Heart left ventricle (tissue), 16 donors: ENCODE measurements around the gene BBX. TPM values are rescaled to one million over a fixed set of nuclear protein-coding genes. Genes with fewer than 3 reads are reported as not detected.
A peak's percentile ranks its signal among the peaks of the same experiment; 100 is the strongest.

Experiments
- ATAC-seq, 4 donors: fragments of 200-7000 bp; cut with Tn5 transposase; one replicate each; pipeline ENCODE4 v1.9.1; 2020 to 2022; ENCODE audit warnings: moderate library complexity in 4 of 4, mild to moderate bottlenecking in 3 of 4, moderate number of reproducible peaks in 1 of 4
- DNase-seq, 5 donors: peaks; one replicate each; pipeline ENCODE4 v3.0.0-alpha.2; 2020
- H3K27ac ChIP-seq, 12 donors: fragments of 200-600 bp; sonication (generic) in 4 of 12; one replicate each; pipeline versions ENCODE4 v1.5.0 to v1.8.0; 2016 to 2022; ENCODE audit warnings: mild to moderate bottlenecking in 2 of 12
- H3K27me3 ChIP-seq, 9 donors: fragments of 200-600 bp; sonication (generic) in 2 of 9; one replicate each; pipeline versions ENCODE4 v1.5.1 to v1.8.0; 2016 to 2022; ENCODE audit warnings: mild to moderate bottlenecking in 3 of 9
- H3K36me3 ChIP-seq, 9 donors: fragments of 200-600 bp; sonication (generic) in 2 of 9; one replicate each; pipeline versions ENCODE4 v1.5.0 to v1.8.0; 2018 to 2022; ENCODE audit warnings: mild to moderate bottlenecking in 2 of 9
- H3K4me1 ChIP-seq, 12 donors: fragments of 200-600 bp; sonication (generic) in 4 of 12; one replicate each; pipeline versions ENCODE4 v1.5.0 to v1.8.0; 2016 to 2022; ENCODE audit warnings: mild to moderate bottlenecking in 3 of 12
- H3K4me3 ChIP-seq, 12 donors: fragments of 200-600 bp; sonication (generic) in 4 of 12; one replicate each; pipeline versions ENCODE4 v1.5.0 to v1.8.0; 2017 to 2022; ENCODE audit warnings: mild to moderate bottlenecking in 9 of 12, moderate library complexity in 4 of 12
- H3K9me3 ChIP-seq, 12 donors: fragments of 200-600 bp; sonication (generic) in 4 of 12; one replicate each; pipeline versions ENCODE4 v1.5.0 to v1.8.0; 2016 to 2022; ENCODE audit warnings: mild to moderate bottlenecking in 1 of 12
- CTCF ChIP-seq, 12 donors: fragments of 200-600 bp; sonication (generic) in 4 of 12; IDR thresholded peaks; one replicate each; pipeline versions ENCODE4 v1.5.0 to v1.8.0; 2018 to 2022; ENCODE audit warnings: antibody characterized with exemption in 12 of 12, mild to moderate bottlenecking in 5 of 12
- POLR2A ChIP-seq, 2 donors: fragments of 450-650 bp; IDR thresholded peaks; one replicate each; pipeline ENCODE4 v1.6.1; 2017; ENCODE audit warnings: antibody characterized with exemption in 2 of 2, mild to moderate bottlenecking in 2 of 2, moderate library complexity in 2 of 2
- WGBS, 4 donors: extraction: QIAGEN DNeasy Blood & Tissue Kit in 2 of 4; methylation state at CpG; one replicate each; pipeline versions ENCODE4 v1.1.5 to v1.1.7; 2013 to 2018; 5-methylcytosine and 5-hydroxymethylcytosine counted together
- intact Hi-C, 10 donors: fragments of 100-400 bp; cut with DNase I; formaldehyde crosslinking; loops; one replicate each; pipeline versions ENCODE4 v1.11.1 to v1.14.2; 2022
- polyA plus RNA-seq, 2 donors: library from polyadenylated mRNA; stranded (reverse); fragments of 200-250 nt; gene quantifications; one replicate each; pipeline ENCODE4 v1.2.3, GENCODE V29; 2013
- total RNA-seq, 9 donors: library from RNA; depleted of rRNA in 2 of 9; stranded (reverse); fragments of >200 nt in 2 of 9; fragmentation: NEBNext Ultra II Directional in 3 of 9; extraction: Animal tissue kit (Norgen Biotek cat#: 25700) in 3 of 9; gene quantifications; one replicate each; pipeline versions ENCODE4 v1.1.0 to v1.2.4, GENCODE V29; 2016 to 2023
- donor health status: ischemic (EF 13 %, LVEDD 7.1; RV severe dilation, severe dysfunction).
- donor health status: healthy with polysubstance abuse.
- donor health status: DM: no; HTN: yes; CAD: no.
- donor health status: DM: no; HTN: no; CAD: no.
- donor health status: ischemic (EF 25% LVEDD 6.9; RV normal size, moderate dysfunction).
- donor health status: ischemic (EF 25% LVEDD 5.7; RV mildly dilated, moderate dysfunction).
- donor health status: healthy.
- donor health status: DM: yes; HTN: yes; CAD: no.
- donor health status: ischemic (EF 35%, LVEDD 5.7; RV mildly dilated, moderate dysfunction).
- donor health status: nonischemic (EF 11% LVEDD 7.7; RV severe dilation, severe dysfunction).
- donor health status: DM: yes; HTN: yes; CAD: no.
- donor health status: PGD.
- donor health status: ischemic (EF 29% LVEDD 5.4; RV normal size, mild dysfunction).
- donor health status: nonischemic (EF 23%, LVEDD 6.1; RV moderate dilation, normal function).

Gene BBX
- total and polyA plus RNA-seq, 11 donors: 9.1 to 60.5 (median 46.8) TPM

DNA sequence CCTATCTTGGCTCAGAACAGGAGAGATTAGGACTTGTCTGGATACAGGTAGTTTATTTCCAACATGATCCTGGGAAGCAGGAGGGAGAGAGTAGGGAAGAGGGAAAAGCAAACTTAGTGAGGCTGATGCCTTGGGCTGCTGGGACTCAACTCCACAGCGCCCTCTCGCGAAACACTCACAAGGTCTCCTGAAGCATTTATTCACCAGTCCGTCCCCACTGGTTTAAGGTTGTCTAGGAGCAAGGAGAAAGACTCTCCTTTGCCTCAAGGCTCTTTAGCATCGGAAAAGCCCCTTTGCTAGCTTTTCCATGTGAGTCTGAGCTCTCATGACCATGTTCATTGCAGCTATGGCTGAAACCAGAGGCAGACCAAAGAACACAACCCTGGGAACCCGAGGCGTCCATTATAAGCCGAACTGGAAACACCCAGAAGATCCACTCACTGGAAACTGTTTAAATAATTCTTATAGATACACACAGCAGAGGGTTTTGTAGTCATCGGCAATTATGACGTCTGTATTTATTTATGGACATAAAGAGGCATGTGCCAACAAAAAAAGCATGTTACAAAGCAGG lies 323.6 kb downstream of the BBX start:
- intact Hi-C loops: loop anchor here in 5 of 10 donors (5.0 to 10.0 kb wide), 5 partner anchors 162 to 609 kb away; no protein-coding TSS in a partner anchor
- H3K4me1 ChIP-seq: peaks cover 0 to 5% (median 0%) of the 10 kb centered on the region in 12 donors
- DNase-seq (peak; percentile 35 to 65 (median 57)), ATAC-seq (peak in 3 of 4 donors; percentile 68 to 86 (median 72))
- no peaks in the 10 kb centered on the region for H3K36me3 ChIP-seq
- 52 to 59% (median 55%) methylated on average over 10 of the region's 10 CpGs for WGBS, 4 donors
- no peak overlapping the region for H3K27ac ChIP-seq
- H3K27me3 ChIP-seq: no peaks in the 10 kb centered on the region
- H3K4me3 ChIP-seq: no peak overlapping the region
- no peaks in the 10 kb centered on the region for H3K9me3 ChIP-seq
- TF ChIP-seq CTCF (IDR thresholded peaks at IDR 0.05) (peak; percentile 37 to 72 (median 52)), POLR2A (IDR thresholded peaks at IDR 0.05) (no peak)

DNA sequence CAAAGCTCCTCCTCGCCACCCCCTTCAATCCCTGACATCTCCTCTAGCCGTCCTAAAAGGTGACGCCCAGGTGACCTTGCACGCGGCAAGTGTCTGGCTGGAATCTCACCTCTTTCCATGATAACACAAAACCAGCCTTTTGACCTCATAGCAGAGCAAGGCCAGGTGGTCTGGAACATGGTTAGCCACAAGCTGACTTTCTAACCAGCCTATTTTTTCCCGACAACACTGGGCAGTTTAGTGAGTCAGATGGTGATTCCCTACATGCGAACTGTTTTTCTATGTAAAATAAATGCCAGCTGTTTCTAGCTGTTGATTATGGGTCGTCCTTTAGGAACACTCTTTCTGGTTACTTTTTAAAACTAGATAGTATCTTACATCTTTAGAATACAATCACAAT lies 325.0 kb downstream of the BBX start:
- Histone ChIP-seq H3K4me1 (peaks cover 0 to 5% (median 0%) of the 10 kb centered on the region in 12 donors), H3K4me3 (no peak overlapping the region), H3K9me3 (peaks cover 0 to 5% (median 0%) of the 10 kb centered on the region in 12 donors), H3K36me3 (no peaks in the 10 kb centered on the region), H3K27ac (no peak overlapping the region), H3K27me3 (no peaks in the 10 kb centered on the region)
- intact Hi-C loops: loop anchor here in 5 of 10 donors (5.0 to 10.0 kb wide), 5 partner anchors 163 to 610 kb away; no protein-coding TSS in a partner anchor
- TF ChIP-seq CTCF (IDR thresholded peaks at IDR 0.05) (no peak), POLR2A (IDR thresholded peaks at IDR 0.05) (no peak)
- no peak for DNase-seq
- ATAC-seq: no peak
- 80 to 89% (median 85%) methylated on average over 8 of the region's 8 CpGs for WGBS, 4 donors

- Histone ChIP-seq H3K27me3 (no peaks in the 10 kb centered on the region), H3K36me3 (no peaks in the 10 kb centered on the region), H3K4me3 (no peak overlapping the region), H3K4me1 (peaks cover 0 to 5% (median 0%) of the 10 kb centered on the region in 12 donors), H3K27ac (no peak overlapping the region), H3K9me3 (peaks cover 0 to 5% (median 0%) of the 10 kb centered on the region in 12 donors)
- intact Hi-C loops: loop anchor here in 5 of 10 donors (5.0 to 10.0 kb wide), 5 partner anchors 164 to 611 kb away; no protein-coding TSS in a partner anchor
- WGBS, 4 donors: 85 to 91% (median 88%) methylated on average over 5 of the region's 5 CpGs
- no peak for ATAC-seq
- DNase-seq: no peak
- TF ChIP-seq POLR2A (IDR thresholded peaks at IDR 0.05): no peak
- no peak for TF ChIP-seq CTCF (IDR thresholded peaks at IDR 0.05)
These were observed 325.7 kb downstream of the BBX start for GRCh38 chr3:107848351-107848915.

DNA sequence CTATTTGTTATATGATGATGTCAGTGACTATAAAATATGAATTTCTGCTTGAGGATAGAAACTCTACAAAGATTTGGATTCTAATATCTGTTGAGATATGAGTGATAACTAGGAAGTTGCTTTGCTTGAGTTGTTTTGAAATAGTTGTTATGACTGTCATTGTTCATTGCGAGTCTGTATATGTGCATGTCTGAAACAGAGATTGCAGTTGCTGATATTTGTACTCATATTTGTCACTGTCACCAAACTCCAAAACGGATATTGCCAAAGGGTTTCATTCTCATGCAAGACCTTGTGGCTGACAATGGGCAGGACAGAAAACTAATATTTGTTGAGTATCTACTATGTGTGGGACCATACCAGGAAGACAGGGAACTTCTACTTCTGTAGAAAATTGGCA lies 327.9 kb downstream of the BBX start:
- Histone ChIP-seq H3K4me1 (peaks cover 0 to 5% (median 0%) of the 10 kb centered on the region in 12 donors), H3K27ac (no peak overlapping the region), H3K9me3 (peaks cover 0 to 5% (median 0%) of the 10 kb centered on the region in 12 donors), H3K27me3 (no peaks in the 10 kb centered on the region), H3K4me3 (no peak overlapping the region), H3K36me3 (no peaks in the 10 kb centered on the region)
- TF ChIP-seq CTCF (IDR thresholded peaks at IDR 0.05) (no peak), POLR2A (IDR thresholded peaks at IDR 0.05) (no peak)
- ATAC-seq (no peak), DNase-seq (no peak)
- intact Hi-C loops: no loop called here
- 90 to 93% (median 92%) methylated on average over 2 of the region's 2 CpGs for WGBS, 4 donors
